ENCODE measurements around the gene LRRC75A. TPM values are rescaled to one million over a fixed set of nuclear protein-coding genes. Genes with fewer than 3 reads are reported as not detected.

The LRRC75A gene
- total and polyA plus RNA-seq, 4 donors: 0.08 to 22.6 (median 0.37) TPM

DNA sequence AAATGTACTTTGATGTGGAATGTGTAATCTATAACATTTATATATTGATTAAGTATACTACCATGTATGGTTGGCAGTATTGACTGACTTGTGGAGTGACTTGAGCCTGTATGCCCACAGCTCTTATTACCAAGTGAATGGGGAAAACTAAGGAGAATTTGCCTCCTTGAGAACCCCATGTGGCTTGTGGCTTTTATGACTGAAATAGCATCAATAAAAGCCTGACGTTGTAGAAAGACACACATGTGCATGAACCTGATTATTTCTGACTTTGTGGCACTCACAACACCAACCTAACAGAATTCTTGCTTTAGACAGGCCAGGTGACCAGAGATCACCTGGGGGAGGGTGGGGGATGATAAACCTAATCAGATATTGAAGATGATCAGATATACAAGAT lies 2.1 kb upstream of the LRRC75A start (continued):
- TF ChIP-seq, protein P1, sequence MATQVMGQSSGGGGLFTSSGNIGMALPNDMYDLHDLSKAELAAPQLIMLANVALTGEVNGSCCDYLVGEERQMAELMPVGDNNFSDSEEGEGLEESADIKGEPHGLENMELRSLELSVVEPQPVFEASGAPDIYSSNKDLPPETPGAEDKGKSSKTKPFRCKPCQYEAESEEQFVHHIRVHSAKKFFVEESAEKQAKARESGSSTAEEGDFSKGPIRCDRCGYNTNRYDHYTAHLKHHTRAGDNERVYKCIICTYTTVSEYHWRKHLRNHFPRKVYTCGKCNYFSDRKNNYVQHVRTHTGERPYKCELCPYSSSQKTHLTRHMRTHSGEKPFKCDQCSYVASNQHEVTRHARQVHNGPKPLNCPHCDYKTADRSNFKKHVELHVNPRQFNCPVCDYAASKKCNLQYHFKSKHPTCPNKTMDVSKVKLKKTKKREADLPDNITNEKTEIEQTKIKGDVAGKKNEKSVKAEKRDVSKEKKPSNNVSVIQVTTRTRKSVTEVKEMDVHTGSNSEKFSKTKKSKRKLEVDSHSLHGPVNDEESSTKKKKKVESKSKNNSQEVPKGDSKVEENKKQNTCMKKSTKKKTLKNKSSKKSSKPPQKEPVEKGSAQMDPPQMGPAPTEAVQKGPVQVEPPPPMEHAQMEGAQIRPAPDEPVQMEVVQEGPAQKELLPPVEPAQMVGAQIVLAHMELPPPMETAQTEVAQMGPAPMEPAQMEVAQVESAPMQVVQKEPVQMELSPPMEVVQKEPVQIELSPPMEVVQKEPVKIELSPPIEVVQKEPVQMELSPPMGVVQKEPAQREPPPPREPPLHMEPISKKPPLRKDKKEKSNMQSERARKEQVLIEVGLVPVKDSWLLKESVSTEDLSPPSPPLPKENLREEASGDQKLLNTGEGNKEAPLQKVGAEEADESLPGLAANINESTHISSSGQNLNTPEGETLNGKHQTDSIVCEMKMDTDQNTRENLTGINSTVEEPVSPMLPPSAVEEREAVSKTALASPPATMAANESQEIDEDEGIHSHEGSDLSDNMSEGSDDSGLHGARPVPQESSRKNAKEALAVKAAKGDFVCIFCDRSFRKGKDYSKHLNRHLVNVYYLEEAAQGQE (IDR thresholded peaks at IDR 0.05): no peak
- no peak for TF ChIP-seq NR2F2 (IDR thresholded peaks at IDR 0.05)

DNA sequence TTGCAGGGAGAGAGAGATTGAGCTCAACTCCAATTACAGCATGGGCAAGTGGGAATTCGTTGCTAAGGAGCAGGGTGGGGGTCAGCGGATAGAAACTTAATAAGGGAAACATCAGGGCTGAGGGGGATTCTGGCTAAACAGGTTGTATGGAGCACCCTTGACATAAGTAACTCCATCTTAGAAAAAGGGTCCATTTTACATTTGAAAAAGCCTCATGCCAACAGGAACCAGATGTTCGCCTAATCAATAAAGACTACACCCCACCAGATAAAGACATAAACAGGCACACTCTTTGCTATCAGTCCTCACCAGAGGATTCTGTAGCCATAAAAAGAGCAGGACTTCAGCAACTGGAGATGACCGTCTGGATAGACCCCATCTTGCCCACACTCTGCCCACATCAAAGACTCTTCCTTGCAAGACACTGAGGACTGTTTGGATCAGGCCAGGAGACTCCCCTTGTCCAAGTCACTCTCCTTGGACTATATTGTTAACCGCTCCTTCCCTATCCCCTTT lies 1.6 kb upstream of the LRRC75A start:
- H3K27ac ChIP-seq (ENCODE audit: low read depth in 1 of 2, low read length in 2 of 2): no peak overlapping the region
- H3K27me3 ChIP-seq (ENCODE audit: control insufficient read depth in 4 of 4, insufficient read depth in 4 of 4, low read length in 3 of 4): no peaks in the 10 kb centered on the region
- DNase-seq (ENCODE audit: low spot score): peak; percentile 45
- TF ChIP-seq JUND (IDR thresholded peaks at IDR 0.05): no peak
- no peak for TF ChIP-seq FOXA2 (IDR thresholded peaks at IDR 0.05)
- TF ChIP-seq, protein P2, sequence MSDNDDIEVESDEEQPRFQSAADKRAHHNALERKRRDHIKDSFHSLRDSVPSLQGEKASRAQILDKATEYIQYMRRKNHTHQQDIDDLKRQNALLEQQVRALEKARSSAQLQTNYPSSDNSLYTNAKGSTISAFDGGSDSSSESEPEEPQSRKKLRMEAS (IDR thresholded peaks at IDR 0.05): no peak
- no peak for TF ChIP-seq EGR1 (IDR thresholded peaks at IDR 0.05; ENCODE audit: low read depth in 2 of 2)
- no peak for TF ChIP-seq RAD21 (IDR thresholded peaks at IDR 0.05)
- TF ChIP-seq, protein P3, sequence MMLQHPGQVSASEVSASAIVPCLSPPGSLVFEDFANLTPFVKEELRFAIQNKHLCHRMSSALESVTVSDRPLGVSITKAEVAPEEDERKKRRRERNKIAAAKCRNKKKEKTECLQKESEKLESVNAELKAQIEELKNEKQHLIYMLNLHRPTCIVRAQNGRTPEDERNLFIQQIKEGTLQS (IDR thresholded peaks at IDR 0.05): no peak
- no peak for TF ChIP-seq RXRA (IDR thresholded peaks at IDR 0.05)
- TF ChIP-seq, protein P4, sequence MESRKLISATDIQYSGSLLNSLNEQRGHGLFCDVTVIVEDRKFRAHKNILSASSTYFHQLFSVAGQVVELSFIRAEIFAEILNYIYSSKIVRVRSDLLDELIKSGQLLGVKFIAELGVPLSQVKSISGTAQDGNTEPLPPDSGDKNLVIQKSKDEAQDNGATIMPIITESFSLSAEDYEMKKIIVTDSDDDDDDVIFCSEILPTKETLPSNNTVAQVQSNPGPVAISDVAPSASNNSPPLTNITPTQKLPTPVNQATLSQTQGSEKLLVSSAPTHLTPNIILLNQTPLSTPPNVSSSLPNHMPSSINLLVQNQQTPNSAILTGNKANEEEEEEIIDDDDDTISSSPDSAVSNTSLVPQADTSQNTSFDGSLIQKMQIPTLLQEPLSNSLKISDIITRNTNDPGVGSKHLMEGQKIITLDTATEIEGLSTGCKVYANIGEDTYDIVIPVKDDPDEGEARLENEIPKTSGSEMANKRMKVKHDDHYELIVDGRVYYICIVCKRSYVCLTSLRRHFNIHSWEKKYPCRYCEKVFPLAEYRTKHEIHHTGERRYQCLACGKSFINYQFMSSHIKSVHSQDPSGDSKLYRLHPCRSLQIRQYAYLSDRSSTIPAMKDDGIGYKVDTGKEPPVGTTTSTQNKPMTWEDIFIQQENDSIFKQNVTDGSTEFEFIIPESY (IDR thresholded peaks at IDR 0.05): no peak
- no peak for TF ChIP-seq FOXA1 (IDR thresholded peaks at IDR 0.05)
- TF ChIP-seq YY1 (IDR thresholded peaks at IDR 0.05): no peak
- TF ChIP-seq, protein P5, sequence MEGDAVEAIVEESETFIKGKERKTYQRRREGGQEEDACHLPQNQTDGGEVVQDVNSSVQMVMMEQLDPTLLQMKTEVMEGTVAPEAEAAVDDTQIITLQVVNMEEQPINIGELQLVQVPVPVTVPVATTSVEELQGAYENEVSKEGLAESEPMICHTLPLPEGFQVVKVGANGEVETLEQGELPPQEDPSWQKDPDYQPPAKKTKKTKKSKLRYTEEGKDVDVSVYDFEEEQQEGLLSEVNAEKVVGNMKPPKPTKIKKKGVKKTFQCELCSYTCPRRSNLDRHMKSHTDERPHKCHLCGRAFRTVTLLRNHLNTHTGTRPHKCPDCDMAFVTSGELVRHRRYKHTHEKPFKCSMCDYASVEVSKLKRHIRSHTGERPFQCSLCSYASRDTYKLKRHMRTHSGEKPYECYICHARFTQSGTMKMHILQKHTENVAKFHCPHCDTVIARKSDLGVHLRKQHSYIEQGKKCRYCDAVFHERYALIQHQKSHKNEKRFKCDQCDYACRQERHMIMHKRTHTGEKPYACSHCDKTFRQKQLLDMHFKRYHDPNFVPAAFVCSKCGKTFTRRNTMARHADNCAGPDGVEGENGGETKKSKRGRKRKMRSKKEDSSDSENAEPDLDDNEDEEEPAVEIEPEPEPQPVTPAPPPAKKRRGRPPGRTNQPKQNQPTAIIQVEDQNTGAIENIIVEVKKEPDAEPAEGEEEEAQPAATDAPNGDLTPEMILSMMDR (IDR thresholded peaks at IDR 0.05; ENCODE audit: low read depth, low read length, missing input control): no peak
- no peak for TF ChIP-seq NR2F2 (IDR thresholded peaks at IDR 0.05)
- no peak for TF ChIP-seq SP1 (IDR thresholded peaks at IDR 0.05)
- no peak for TF ChIP-seq TAF1 (conservative IDR thresholded peaks at IDR 0.05)
- TF ChIP-seq HNF4A (conservative IDR thresholded peaks at IDR 0.05): no peak
- TF ChIP-seq GABPA (IDR thresholded peaks at IDR 0.05 in 1 of 2, conservative IDR thresholded peaks at IDR 0.05 in 1 of 2): no peak
- TF ChIP-seq HNF4G (IDR thresholded peaks at IDR 0.05): no peak
- no peaks in the 10 kb centered on the region for H3K9me3 ChIP-seq (ENCODE audit: control insufficient read depth in 4 of 4, low read length in 3 of 4)
- H3K4me1 ChIP-seq (ENCODE audit: control insufficient read depth in 4 of 4, insufficient read depth in 4 of 4, low read length in 3 of 4): peaks cover 5 to 15% (median 8%) of the 10 kb centered on the region in 4 donors
- WGBS: 91% methylated on average over 5 of the region's 5 CpGs
- H3K9ac ChIP-seq (ENCODE audit: low read depth in 1 of 2, low read length in 2 of 2): no peak overlapping the region
- H3K4me3 ChIP-seq (ENCODE audit: low read depth in 1 of 3, low read length in 3 of 3): no peak overlapping the region
- H3K36me3 ChIP-seq (ENCODE audit: control insufficient read depth in 4 of 4, insufficient read depth in 3 of 4, low read depth in 1 of 4, low read length in 3 of 4): no peaks in the 10 kb centered on the region
